Measurements from ENCODE around the gene CIB1.

DNA sequence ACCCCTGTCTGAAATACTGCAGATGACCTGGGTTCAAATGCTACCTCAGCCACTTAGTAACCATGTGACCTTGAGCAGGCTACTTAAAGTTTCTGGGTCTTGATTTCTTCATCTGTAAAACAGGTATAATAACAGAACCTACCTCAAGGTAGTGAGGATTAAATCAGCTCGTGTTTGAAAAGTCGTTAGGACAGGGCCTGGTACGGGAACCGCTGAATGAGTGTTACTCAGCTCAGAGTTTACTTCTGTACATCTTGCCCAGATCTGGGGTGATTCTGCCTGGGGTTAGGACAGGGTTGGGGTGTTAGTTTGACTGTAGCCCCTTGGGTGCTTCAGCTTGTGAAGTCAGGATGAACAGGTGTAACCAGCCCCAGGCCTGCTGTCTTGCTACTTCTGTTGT, 30.8 kb downstream of the CIB1 start:
- TF ChIP-seq, protein P1, sequence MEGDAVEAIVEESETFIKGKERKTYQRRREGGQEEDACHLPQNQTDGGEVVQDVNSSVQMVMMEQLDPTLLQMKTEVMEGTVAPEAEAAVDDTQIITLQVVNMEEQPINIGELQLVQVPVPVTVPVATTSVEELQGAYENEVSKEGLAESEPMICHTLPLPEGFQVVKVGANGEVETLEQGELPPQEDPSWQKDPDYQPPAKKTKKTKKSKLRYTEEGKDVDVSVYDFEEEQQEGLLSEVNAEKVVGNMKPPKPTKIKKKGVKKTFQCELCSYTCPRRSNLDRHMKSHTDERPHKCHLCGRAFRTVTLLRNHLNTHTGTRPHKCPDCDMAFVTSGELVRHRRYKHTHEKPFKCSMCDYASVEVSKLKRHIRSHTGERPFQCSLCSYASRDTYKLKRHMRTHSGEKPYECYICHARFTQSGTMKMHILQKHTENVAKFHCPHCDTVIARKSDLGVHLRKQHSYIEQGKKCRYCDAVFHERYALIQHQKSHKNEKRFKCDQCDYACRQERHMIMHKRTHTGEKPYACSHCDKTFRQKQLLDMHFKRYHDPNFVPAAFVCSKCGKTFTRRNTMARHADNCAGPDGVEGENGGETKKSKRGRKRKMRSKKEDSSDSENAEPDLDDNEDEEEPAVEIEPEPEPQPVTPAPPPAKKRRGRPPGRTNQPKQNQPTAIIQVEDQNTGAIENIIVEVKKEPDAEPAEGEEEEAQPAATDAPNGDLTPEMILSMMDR (conservative IDR thresholded peaks at IDR 0.05) = no peak
- no peak for TF ChIP-seq EZH2 (IDR thresholded peaks at IDR 0.05; ENCODE audit: low read depth)
